ENCODE measurements around the gene WWTR1.

WWTR1 gene

DNA sequence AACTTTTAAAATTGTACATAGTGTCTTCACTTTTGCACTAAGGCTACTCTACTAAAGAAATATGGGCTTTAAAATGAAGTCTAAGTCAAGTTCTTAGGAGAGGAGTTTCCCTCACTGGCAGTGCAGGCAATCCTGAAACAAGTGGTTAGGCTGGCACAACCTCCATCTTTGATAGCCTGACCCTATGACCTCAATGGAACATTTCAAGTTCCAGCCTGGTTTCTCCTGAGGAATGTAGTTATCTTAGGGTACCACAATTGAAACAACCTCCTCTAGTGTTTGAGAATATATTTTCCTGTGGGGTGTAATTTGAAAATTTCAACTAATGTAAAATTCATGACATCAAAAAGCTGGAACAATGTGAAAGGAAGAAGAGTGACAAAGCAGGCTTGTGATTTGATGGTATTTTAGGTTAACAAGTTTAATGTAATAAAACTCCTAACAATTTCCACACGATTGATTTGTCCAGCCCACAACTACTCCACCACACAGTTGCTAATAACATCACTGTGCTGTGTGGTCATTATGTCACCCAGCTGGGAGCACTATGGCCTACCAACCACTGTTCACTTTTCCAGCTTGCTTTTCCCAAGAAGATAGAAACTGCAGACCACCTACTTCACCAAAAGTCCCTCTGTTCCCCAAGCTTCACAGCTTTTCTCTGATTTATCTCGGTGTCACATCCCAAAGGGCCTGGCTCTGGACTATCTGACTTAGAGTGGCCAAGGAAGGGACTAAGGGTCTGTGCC, 1.8 kb downstream of the WWTR1 start:
- no peak for DNase-seq (ENCODE audit: low read depth)

DNA sequence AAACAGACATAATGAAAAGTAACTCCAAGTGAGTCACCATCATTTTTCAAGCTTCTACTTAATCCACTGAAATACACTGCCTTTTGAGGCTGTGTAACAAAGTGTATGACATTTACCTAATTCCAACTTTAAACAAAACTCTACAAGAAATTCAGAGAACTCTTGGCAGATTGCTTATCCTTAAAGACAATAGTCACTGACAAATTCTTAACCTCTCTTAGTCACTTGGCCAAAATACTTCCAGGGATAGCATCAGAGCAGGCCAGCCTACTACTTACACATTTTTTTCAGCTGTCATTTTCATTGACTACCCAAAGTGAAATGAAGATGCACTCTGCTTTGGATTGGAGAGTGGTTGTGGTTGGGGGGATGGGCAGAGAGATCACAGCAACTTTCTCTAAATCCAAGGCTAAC, 3.6 kb downstream of the WWTR1 start:
- DNase-seq (ENCODE audit: low read depth) = no peak

DNA sequence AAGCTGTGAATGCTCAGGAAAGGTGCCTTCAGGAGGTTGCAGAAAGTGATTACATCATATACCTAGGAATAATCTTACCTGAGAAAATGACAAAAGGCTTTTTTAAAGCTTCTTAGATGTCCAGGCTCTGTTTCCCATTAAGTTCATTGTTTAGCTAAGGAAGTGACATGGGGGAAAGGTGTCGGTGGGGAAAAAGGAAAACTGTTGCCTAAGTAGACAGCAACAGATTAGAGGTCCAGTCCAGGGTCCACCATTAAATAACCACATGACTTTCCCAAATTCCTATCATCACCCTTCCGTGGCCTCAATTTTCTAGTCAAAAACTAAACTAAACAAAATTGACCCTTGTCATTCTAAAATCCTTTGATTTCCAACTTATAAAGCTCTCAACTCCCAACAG, 4.3 kb downstream of the WWTR1 start:
- no peak for DNase-seq (ENCODE audit: low read depth)

DNA sequence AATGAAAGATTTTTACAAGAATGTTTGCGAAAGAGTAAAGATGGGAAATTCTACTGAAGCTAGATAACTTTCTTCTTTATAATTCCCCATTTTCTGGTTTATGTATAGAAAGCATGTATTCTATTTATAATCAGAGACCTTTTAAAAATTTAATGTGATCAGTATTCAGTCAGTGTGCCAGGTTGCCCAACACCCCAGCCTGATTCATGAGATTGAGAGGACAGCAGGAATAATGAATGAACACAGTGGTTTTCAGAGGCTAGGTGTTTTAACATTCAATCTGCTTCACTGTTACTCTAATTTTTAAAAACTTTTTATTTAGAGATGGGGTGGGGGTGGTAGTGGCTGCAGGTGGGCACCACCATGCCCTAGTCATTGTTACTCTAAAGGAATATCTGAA, 4.7 kb downstream of the WWTR1 start:
- DNase-seq (ENCODE audit: low read depth) = no peak

DNA sequence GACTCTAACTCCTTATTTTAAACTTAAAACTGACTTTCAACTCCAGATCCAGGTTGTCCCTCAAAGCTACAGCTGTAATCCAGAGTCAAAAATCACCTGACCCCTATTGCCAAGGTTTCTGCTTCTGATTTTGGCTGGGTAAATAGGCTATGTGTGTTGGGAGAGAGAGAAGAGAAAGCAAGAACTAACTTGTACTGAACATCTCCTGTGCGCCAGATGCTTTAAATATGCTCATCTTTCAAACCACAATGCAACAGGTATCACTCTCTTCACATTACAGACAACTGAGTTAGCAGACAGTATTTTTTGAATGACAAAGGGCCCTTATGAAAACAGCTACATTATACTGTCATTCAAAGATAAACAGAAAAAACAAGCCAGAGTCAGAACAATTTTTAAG, 7.0 kb downstream of the WWTR1 start:
- DNase-seq (ENCODE audit: low read depth) = no peak

DNA sequence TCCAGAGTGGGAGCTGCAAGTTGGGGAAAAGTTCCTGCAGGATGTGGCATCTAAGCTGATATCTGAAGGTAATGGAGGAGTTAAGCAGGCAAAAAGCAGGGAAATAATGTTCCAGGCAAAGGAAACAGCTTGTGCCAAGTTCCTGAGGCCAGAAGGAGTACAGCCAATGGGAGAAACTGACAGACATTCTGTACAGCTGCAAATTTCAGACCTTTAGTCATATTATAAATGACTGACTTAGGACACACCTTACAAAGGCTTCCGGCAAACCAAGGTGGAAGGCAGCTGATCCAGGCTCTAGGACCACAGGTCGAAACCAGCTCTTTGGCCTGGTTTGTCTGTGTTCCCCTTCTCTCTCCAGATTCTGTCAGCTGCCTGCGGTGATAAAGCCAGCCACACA, 9.3 kb downstream of the WWTR1 start:
- DNase-seq (ENCODE audit: low read depth) = no peak

DNA sequence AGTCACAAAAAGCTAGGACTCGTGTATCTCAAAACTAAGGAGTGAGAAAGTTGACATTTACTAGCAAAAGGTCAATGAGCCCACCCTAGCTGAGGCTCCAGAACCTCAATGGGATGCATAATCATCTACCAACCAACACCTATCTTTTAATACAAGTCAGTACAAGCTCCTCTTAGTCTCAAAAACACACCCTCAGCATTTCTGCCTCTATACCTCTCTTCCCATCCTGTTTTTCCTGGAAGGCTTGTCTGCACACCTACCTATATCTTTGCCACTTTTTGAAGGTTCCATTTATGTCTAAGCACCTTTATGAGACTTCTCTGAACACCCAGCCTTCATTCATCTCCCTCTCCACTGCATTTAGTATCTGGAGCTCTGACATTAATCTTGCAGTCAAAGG, 10.0 kb downstream of the WWTR1 start:
- DNase-seq (ENCODE audit: low read depth) = no peak

DNA sequence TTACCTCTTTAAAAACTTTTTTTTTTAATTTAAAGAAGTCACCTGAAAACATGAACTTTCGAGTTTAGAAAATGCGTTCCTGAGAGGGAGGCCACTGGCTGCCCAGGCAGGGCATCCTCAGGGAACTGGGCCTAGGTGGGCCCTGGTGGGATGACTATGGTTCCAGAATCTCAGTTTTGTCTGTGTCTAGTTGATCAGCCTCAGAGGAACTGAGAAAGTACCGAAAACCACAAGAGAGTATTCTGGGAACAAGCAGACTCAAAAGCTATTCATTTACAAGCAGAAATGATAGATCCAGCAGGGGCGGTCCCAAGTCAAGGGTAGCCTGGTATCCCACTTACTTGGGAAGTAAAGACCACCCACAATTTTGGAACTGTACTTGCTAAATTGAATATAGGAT, 10.5 kb downstream of the WWTR1 start:
- no peak for DNase-seq (ENCODE audit: low read depth)

DNA sequence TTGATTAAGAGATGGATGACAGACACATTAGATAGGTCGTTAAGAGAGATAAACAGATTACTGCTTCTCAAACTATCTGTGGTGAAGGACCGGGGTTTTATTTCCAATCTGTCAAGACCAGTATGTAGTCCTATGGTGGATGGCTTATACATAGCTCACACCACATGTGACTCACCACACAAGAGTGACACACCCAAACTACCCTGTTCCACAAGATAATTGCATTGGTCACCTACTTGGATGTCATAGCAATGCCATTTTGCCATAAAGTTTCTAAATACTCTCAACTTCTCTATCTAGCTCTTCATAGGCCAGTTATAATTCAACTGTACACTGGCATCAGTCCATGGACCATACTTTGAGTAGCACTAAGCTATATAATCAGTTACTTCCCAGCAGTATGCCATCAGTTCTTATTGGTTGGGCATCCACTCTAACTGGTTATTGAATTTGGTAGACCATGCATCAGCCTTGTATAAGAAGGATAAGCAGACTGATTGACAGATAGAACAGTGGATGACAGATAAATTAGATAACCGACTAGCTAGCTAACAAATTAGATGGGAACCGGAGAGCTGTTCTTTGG, 11.6 kb downstream of the WWTR1 start:
- no peak for DNase-seq (ENCODE audit: low read depth)

DNA sequence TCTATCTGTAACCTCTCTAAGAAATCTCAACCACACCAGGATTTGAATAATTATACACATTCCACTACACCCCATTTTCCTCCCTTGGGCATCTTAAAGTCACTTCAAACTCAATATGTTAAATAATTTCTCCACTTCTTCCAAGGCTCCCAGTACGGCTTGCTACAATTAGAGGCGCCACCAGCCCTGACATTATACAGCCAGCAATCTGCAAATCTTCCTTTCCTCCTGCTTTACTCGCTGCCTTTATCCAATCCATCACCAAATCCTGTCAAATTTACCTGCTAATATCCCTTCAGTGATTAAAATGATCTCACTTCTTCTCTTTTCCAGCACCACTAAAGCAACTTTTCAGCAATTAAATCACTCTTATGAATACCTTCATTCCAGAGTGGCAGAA, 13.9 kb downstream of the WWTR1 start:
- no peak for DNase-seq (ENCODE audit: low read depth)

DNA sequence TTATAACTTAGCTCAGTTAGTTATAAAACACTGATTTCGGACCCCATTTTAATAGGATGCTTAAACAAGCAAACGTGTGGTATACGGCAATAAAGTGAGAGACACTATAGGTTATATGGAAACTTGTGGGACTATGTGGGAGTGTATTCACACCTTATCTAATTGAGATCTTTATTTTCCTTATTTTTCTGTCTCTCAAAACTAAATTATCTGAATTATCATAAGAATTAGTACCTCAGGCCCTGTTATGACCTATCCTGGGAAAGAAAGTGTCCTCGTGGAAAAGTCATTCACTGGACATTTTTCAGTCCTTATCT, 14.4 kb downstream of the WWTR1 start:
- DNase-seq (ENCODE audit: low read depth) = no peak

DNA sequence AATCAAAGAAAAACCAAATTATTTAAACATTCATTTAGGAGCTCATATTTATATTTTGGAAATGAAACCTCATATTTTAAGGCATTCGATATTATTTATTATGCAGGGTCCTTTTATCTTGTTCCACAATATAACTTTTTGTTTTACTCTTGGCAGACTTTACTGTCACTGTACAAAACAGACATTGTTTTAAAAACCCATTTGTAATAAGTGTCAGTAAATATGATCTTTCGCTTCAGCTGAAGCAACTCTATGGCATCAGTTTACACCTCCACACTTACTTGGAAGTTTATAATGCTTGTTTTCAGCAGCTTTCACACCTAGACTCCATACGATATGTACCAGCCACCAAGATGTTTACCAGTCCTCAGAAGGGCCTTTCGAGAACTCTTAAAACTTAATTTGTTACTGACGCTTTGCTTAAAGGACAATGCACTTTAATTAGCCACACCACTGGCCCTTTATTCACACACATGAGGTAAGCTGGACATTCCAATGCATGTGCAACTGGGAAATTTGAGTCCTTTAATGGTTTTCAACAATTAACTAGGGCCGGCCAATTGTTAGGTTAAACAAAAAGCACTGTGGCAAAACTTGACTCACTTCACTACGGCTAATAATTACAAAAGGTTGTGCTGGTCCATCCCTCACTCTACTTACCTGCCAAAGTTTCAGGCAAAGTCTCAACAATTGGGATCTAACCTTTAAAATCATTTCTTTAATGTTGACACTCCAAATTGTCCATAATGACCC, 16.7 kb downstream of the WWTR1 start:
- DNase-seq (ENCODE audit: low read depth) = no peak

DNA sequence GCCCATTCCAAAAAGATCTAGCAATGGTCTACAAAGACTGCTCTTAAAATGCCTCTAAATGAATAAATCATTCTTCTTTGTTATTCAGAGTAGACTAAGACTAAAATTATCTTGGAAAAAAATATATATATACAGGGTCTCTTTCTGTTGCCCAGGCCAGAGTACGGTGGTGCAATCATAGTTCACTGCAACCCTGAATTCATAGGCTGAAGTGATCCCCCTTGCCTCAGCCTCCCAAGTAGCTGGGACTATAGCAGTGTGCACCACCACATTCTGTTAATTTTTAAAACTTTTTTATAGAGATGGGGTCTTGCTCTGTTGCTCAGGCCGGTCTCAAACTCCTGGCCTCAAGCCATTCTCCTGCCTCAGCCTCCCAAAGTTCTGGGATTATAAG, 18.7 kb downstream of the WWTR1 start:
- no peak for DNase-seq (ENCODE audit: low read depth)

DNA sequence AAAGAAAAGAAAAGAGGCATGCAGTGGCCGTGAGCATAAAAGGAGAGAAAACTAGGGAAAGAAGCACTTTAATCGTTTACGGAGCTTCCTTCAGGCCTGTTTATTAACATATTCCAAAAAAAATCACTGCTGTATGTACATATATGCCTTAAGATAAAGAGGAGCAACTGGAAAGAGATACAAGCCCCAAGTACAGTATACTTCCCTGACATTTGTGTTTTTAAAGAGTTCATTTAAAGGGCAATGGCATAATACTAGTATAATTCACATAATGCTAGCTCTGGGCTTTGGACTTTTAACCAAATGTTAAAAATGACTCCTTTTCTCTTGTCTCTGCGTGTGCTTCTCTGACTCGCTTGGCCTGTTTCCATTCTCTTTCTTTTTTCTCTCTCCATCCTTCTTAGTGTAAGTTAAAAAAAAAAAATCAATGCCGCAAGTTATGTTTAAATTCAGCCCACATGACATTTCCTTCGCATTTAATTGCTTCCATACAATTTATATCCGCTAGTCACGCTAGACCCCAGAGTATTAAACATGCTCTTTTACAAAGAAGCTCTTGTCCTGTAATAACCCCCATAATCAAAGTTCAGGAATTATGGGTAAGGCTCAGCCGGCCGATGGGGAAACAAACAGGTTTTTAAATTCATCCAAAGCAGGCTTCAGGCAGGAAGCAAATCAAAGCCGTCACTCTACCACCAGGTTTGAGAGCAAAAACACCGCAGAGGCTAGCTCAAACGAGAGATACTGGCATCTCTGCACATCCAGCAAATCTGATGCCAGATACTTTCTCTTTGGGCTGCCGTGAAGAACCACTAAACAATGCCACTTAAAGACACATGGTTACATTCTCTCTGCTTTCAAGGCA, 19.4 kb downstream of the WWTR1 start:
- DNase-seq (ENCODE audit: low read depth) = no peak

DNA sequence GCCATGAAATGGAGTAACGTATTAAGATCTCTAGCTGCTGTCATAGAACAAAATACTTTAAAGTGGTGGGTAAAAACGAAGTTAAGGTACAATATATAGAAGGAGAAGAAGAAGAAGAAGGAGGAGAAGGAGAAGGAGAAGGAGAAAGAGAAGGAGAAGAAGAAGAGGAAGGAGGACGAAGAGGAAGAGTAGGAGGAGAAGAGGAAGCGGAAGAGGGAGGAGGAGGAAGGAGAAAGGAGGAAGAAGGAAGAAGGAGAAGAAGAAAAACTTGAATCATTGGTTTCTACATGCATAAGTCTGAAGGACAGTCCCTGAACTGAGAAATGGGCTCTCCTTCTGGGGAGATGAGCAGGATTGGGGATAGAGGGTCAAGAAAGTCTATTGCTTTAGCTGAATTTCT, 22.4 kb downstream of the WWTR1 start:
- DNase-seq (ENCODE audit: low read depth) = no peak

DNA sequence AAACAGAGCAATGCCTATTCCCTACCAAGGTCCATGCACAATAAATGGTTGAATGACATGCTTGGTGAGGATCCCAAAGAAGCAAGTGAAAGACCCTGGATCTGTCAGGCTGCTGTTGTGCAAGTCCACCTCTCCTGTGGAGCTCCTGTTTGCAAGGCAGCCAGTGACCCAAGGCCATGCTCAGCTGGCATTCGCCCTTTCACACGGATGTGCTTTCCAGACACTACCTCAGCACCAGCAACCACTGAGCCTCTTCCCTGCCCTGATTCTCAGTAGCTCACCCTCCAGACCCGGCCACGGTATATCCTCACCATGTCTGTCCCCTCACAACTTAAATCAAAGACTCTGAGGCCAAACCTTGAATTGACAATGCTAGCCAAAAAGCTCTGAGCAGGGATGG, 23.3 kb downstream of the WWTR1 start:
- no peak for DNase-seq (ENCODE audit: low read depth)

DNA sequence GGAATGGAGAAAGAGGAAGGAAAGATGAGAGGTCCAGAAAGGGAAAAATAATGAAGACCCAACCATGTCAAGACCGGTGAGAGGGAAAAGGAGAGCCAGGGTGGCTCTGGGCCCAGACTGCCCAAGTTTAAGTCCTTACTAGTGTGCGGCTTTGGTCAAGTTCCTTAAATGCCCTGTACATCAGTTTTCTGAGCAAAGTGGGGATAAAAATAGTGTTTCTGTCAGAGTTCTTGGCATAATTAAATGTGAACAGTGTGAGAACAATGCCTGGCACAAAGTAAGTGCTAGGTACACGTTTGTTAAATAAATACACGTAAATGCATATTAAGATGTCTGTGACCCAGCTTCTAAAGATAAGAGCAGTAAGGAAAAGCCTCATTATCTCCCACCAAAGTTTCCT, 23.8 kb downstream of the WWTR1 start:
- no peak for DNase-seq (ENCODE audit: low read depth)

DNA sequence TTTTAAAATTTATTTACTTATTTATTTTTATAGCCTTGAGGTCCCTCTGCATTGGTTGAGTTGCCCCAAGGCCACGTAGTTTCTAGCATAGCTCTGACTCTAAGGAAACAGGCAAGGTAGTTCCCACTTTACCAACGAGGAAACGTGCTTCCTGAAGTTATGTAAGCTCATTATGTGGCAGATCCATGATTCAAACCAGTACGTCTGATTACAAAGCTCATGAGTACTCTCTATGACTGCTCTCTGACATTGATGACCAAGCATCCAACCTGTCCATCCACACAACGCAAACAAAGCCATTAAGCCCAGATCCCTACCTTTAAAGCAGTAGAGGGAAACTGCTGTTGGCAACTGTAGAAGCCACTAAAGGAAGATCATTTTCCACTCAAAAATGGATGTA, 25.6 kb downstream of the WWTR1 start:
- DNase-seq (ENCODE audit: low read depth) = no peak

DNA sequence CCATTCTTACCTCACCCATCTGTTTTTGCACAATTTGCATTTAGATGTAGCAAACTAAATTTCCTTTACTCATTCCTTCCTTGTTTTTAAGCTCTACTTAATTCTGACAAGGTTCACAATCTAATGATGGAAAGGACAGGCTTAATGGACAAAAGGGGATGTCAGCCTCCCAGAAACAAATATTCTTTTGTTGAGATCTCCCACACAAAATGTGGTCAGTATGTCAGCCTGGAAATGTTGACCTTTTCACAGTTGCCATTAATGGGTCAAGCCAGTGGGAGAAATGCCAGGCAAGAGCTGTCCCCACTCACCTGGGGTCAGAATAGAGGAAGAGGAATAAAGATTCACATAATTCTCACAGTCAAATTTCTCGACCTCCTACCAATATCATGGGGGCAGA, 27.0 kb downstream of the WWTR1 start:
- DNase-seq (ENCODE audit: low read depth) = no peak

DNA sequence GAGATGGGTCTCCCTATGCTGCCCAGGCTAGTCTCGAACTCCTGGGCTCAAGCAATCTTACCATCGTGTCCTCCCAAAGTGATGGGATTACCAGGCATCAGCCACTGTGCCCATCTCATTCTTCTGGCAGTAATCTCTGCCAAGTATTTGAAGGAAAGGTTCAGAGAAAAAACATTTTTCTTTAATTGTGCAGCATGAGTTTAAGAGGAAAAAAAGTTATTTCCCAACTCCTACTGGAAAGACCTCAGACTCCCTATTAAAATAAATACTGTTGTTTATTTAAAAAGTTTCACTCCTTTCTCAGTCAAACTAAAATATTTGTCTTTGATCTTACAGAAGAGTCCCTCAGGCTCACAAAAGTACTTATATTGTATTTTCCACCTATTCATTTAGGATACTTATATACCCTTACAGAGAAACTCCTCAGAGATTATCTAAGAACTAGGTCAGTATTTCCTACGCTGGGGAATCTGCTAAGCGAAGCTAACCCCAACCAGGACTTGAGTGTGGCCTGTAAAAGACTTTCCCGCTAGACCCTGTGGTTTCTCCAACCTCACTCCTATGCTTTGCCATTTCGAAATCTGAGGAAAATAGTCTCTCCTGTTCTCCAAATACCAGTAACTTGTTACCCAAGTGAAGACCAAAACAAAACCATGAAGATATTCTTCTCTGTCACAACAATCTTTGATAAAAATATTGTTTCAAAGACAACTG, 28.7 kb downstream of the WWTR1 start:
- DNase-seq (ENCODE audit: low read depth) = no peak

DNA sequence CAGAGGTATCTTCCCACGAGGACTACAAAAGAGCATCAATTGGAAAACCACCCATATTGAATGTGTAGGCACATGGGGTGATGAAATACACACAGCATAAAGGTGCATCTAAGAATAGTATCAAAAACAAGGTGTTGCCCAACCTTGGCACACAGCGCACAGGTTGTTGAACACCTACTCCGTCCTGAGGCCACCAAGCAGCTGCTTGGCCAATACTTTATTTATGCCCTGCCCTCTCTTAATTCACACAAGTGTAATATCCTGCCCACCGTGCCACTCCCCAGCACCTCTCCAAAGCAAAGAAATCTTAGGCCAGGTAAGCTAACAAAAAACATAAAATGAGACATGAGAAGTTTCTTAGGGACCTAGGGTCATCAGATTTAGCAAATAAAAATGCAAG, 31.2 kb downstream of the WWTR1 start:
- DNase-seq (ENCODE audit: low read depth) = no peak

DNA sequence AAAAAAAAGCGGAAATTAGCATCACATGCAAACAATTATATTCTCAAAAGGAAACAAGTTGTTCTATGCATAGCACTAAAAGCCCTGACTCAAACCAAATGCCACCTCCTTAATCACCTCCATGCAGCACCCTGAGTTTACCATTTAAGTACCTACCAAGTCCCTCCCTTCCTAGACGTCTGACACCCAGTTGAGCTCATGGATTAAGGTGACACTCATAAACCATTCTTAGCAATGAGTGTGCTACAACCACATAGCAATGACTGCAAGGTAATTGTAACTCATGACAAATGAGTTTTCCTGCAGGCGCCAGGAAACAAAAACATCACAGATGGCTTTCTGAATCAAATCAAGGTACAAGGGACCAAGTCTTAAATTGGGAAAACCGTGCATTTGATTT, 32.0 kb downstream of the WWTR1 start:
- DNase-seq (ENCODE audit: low read depth) = no peak

Measured in activated T-cell treated with anti-CD3 and anti-CD28 coated beads for 24 hours (primary cell).